Panc1 (cell line): ENCODE data around the gene ATP5F1E. TPM values are rescaled to one million over a fixed set of nuclear protein-coding genes. Genes with fewer than 3 reads are reported as not detected.

Experiments
- ATAC-seq: fragments of 200-7000 bp; cut with Tn5 transposase; 2 replicates; pipeline ENCODE4 v1.9.1; 2020; ENCODE audit warnings: mild to moderate bottlenecking, moderate library complexity
- BruUV-seq: library from RNA; stranded (reverse); fragments of 400-500 nt; replicated peaks from 2 replicates; lab custom pipeline; 2021; lab: Mats Ljungman, UMichigan
- CTCF ChIA-PET: fragments of 300-600 bp; sonication (Branson Sonifier 250); formaldehyde crosslinking; loops from one replicate; lab custom pipeline; 2022; ENCODE audit warnings: antibody characterized with exemption; lab: Charles Lee
- POLR2A ChIA-PET: fragments of 300-600 bp; sonication (Branson Sonifier 250); formaldehyde crosslinking; loops from one replicate; lab custom pipeline; 2022; ENCODE audit warnings: antibody characterized with exemption; lab: Charles Lee
- DNase-seq: peaks from one replicate; pipeline ENCODE4 v3.0.0-alpha.2; 2010; ENCODE audit warnings: low read depth, low spot score
- H3K27ac ChIP-seq: 2 replicates; pipeline ENCODE4 v1.5.1; 2011; ENCODE audit warnings: mild to moderate bottlenecking, low read length, inconsistent platforms
- H3K27me3 ChIP-seq: fragments of 200-500 bp; sonication (Bioruptor generic); 2 replicates; pipeline ENCODE4 v1.6.0; 2014; ENCODE audit warnings: low read length, inconsistent platforms; ENCODE audit not compliant: control insufficient read depth, insufficient read depth
- H3K36me3 ChIP-seq: fragments of 200-500 bp; sonication (Bioruptor generic); 2 replicates; pipeline ENCODE4 v1.5.1; 2014; ENCODE audit warnings: inconsistent platforms, mild to moderate bottlenecking, low read length, moderate library complexity; ENCODE audit not compliant: control insufficient read depth, insufficient read depth
- H3K4me1 ChIP-seq: 2 replicates; pipeline ENCODE4 v1.5.1; 2011; ENCODE audit warnings: inconsistent platforms, mild to moderate bottlenecking, low read length, moderate library complexity; ENCODE audit not compliant: control insufficient read depth, insufficient read depth
- H3K4me3 ChIP-seq, 2 experiments: 2 replicates each; pipeline ENCODE4 v1.5.1; 2011 to 2012; ENCODE audit warnings: low read depth in 2 of 2, low read length in 2 of 2, mild to moderate bottlenecking in 2 of 2, inconsistent platforms in 1 of 2, moderate library complexity in 1 of 2
- H3K9me3 ChIP-seq: fragments of 200-500 bp; sonication (Bioruptor generic); 2 replicates; pipeline ENCODE4 v1.5.1; 2014; ENCODE audit warnings: low read depth, mild to moderate bottlenecking, inconsistent platforms, low read length, moderate library complexity; ENCODE audit not compliant: control insufficient read depth, insufficient read depth
- POLR2AphosphoS5 ChIP-seq: IDR thresholded peaks from 2 replicates; pipeline ENCODE4 v1.6.1; 2012; ENCODE audit warnings: mild to moderate bottlenecking, low read depth, low read length, moderate library complexity
- SIN3A ChIP-seq: IDR thresholded peaks from 2 replicates; pipeline ENCODE4 v1.6.1; 2012; ENCODE audit warnings: low read depth, mild to moderate bottlenecking, low read length, moderate library complexity, borderline replicate concordance; ENCODE audit not compliant: insufficient read depth
- TCF7L2 ChIP-seq: IDR thresholded peaks from 2 replicates; pipeline ENCODE4 v1.6.1; 2011; ENCODE audit warnings: mild to moderate bottlenecking, low read depth, low read length, inconsistent platforms
- in situ Hi-C: cut with HindIII; loops from 2 replicates; pipeline ENCODE4 v1.10.0; 2016; ENCODE audit warnings: low sequenced_read_pairs, low pct_unique_long_range_greater_than_20kb
- intact Hi-C: fragments of 100-400 bp; cut with micrococcal nuclease; formaldehyde crosslinking; loops from one replicate; pipeline ENCODE4 v1.10.0; 2022; ENCODE audit not compliant: unreplicated experiment
- total RNA-seq: library from RNA; stranded (reverse); gene quantifications from one replicate; pipeline ENCODE4 v1.2.1, GENCODE V29; 2021; ENCODE audit not compliant: unreplicated experiment
- TF ChIP-seq, protein P1 (sequence below), 2 experiments: IDR thresholded peaks; 2 replicates each; pipeline ENCODE4 v1.6.1; 2011 to 2012; ENCODE audit warnings: low read depth in 2 of 2, control low read depth in 1 of 2, low read length in 1 of 2, mild to moderate bottlenecking in 1 of 2, moderate library complexity in 1 of 2; ENCODE audit not compliant: insufficient read depth in 1 of 2
- TF ChIP-seq, protein P2 (sequence below): fragments of 450-650 bp; IDR thresholded peaks from 2 replicates; pipeline ENCODE4 v1.5.1; 2017; ENCODE audit warnings: mild to moderate bottlenecking

The ATP5F1E gene
- total RNA-seq, 1 experiment from 2014 or later = 90.6 TPM

DNA sequence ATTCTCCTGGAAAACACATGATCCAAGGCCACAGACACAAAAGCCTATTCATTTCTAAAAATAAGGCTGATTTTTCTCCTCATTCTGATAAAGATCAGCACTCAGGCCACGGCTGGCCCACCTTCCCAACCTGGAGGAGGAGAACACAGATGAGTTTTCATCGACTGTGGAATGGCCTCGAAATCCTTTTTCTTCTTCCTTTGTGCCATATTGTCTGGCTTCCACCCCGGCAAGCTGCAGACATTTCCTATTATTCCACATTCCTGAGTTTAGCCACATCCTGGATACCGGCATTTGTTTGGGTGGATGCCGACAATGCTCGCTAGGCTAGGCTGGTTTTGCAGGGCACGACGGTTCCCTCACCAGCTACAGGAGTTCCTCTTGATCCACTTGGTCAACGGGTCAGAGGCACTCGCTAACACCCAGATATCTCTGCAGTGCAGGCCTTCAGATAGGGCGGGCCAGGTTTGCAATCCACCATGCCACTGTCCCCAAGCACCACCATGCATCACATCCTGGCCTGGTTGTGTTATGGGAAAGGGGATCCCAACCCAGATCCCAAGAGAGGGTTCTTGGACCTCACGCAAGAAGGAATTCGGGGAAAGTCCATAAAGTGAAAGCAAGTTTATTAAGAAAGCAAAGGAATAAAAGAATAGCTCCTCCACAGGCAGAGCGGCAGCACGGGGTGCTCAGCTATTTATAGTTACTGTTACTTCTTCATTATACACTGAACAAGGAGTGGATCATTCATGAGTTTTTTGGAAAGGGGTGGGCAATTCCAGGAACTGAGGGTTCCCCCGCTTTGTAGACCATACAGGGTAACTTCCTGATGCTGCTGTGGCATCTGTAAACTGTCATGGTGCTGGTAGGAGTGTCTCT, 20.9 kb downstream of the ATP5F1E start:
- DNase-seq (no peak), ATAC-seq (no peak)
- in situ Hi-C loops (no loop called here), intact Hi-C loops (no loop called here)
- ChIA-PET POLR2A (no interaction called here), CTCF (no interaction called here)
- no peaks in the 10 kb centered on the region for H3K9me3 ChIP-seq
- TF ChIP-seq SIN3A (no peak), POLR2AphosphoS5 (no peak), TCF7L2 (no peak)
- TF ChIP-seq, protein P1, sequence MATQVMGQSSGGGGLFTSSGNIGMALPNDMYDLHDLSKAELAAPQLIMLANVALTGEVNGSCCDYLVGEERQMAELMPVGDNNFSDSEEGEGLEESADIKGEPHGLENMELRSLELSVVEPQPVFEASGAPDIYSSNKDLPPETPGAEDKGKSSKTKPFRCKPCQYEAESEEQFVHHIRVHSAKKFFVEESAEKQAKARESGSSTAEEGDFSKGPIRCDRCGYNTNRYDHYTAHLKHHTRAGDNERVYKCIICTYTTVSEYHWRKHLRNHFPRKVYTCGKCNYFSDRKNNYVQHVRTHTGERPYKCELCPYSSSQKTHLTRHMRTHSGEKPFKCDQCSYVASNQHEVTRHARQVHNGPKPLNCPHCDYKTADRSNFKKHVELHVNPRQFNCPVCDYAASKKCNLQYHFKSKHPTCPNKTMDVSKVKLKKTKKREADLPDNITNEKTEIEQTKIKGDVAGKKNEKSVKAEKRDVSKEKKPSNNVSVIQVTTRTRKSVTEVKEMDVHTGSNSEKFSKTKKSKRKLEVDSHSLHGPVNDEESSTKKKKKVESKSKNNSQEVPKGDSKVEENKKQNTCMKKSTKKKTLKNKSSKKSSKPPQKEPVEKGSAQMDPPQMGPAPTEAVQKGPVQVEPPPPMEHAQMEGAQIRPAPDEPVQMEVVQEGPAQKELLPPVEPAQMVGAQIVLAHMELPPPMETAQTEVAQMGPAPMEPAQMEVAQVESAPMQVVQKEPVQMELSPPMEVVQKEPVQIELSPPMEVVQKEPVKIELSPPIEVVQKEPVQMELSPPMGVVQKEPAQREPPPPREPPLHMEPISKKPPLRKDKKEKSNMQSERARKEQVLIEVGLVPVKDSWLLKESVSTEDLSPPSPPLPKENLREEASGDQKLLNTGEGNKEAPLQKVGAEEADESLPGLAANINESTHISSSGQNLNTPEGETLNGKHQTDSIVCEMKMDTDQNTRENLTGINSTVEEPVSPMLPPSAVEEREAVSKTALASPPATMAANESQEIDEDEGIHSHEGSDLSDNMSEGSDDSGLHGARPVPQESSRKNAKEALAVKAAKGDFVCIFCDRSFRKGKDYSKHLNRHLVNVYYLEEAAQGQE (IDR thresholded peaks at IDR 0.05; ENCODE audit: insufficient read depth in 1 of 2, low read depth in 2 of 2, low read length in 1 of 2) = no peak
- TF ChIP-seq, protein P2, sequence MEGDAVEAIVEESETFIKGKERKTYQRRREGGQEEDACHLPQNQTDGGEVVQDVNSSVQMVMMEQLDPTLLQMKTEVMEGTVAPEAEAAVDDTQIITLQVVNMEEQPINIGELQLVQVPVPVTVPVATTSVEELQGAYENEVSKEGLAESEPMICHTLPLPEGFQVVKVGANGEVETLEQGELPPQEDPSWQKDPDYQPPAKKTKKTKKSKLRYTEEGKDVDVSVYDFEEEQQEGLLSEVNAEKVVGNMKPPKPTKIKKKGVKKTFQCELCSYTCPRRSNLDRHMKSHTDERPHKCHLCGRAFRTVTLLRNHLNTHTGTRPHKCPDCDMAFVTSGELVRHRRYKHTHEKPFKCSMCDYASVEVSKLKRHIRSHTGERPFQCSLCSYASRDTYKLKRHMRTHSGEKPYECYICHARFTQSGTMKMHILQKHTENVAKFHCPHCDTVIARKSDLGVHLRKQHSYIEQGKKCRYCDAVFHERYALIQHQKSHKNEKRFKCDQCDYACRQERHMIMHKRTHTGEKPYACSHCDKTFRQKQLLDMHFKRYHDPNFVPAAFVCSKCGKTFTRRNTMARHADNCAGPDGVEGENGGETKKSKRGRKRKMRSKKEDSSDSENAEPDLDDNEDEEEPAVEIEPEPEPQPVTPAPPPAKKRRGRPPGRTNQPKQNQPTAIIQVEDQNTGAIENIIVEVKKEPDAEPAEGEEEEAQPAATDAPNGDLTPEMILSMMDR = no peak
- H3K4me3 ChIP-seq = no peak overlapping the region
- H3K4me1 ChIP-seq = peaks cover 3% of the 10 kb centered on the region
- no peak overlapping the region for H3K27ac ChIP-seq
- H3K27me3 ChIP-seq = no peaks in the 10 kb centered on the region
- H3K36me3 ChIP-seq = no peaks in the 10 kb centered on the region
- BruUV-seq = no TSS peak

DNA sequence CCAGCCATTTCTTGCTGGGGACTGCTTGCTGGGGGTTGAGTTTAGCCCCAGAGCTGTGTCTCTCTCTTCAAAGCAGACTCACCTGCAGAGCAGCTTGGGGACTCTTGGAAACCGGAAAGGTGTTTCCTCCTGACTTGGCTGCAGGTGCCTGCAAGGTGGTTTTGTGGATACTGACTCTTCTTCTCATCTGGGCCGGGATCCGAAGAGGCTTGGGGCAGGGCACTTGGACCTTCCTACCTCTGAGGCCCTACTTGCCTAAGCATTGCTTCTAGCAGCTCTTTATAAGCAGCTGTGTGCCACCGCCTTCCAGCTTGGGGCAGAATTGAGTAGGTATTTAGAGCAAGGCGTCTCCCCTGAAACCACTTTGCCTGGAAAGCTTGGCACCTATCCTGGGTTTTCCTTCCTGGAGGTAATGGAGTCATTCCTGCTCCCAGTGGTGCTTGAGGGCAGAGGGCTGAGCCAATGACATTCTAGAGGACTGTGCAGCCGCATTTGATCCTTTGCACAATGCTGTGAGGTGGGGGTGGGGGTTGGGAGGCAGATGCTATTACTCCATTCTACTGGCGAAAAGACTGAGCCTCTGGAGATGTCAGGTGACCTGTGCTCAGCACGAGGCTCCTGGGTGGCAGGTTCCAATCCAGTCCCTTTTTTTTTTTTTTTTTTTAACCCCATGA, 21.7 kb downstream of the ATP5F1E start:
- ATAC-seq (no peak), DNase-seq (no peak)
- intact Hi-C loops = no loop called here
- Histone ChIP-seq H3K27me3 (no peaks in the 10 kb centered on the region), H3K36me3 (no peaks in the 10 kb centered on the region), H3K4me3 (no peak overlapping the region), H3K9me3 (no peaks in the 10 kb centered on the region), H3K27ac (no peak overlapping the region), H3K4me1 (peaks cover 11% of the 10 kb centered on the region)
- in situ Hi-C loops = no loop called here
- ChIA-PET POLR2A (no interaction called here), CTCF (no interaction called here)
- no TSS peak for BruUV-seq
- TF ChIP-seq POLR2AphosphoS5 (no peak), SIN3A (no peak)
- TF ChIP-seq, protein P2 = no peak
